HG03342 (cell line): ENCODE results near the gene PIK3C2G.

Source experiments
- ATAC-seq: cut with Tn5 transposase; IDR thresholded peaks from one replicate; pipeline ENCODE4 v1.9.1; 2021; ENCODE audit warnings: mild to moderate bottlenecking, moderate library complexity; ENCODE audit not compliant: unreplicated experiment

Gene PIK3C2G

DNA sequence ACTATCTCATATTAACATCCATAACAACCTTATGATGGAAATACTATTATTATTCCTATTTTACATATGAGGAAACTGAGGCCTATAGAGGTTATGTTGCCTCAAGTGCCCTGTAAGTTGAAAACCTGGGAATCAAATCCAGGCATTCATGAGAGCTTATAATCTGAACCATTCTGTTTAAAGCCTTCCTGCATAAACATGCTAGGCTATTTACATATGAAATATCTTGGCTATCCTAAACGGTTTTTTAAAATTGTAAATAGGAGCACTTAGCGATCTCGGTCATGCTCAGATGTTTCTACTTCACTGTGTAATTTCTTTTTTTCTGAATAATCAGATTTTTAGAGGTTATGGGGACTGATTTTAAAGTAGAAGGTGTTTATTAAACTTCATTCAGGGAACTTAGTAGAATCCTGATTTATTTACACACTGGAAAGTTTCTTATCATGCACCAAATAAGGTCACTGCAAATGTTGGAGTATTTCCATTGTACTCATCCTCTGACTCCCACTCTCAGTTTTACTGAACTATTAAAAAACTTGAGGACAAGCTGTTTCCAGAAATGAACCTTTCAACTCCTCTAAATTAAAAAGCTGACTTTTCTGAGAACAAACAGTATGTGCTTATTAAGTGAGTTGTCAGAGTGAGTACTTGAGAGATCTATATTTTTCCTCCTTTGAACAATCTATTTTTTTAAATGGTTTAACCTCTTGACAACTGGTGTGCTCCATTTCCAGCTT is 141.7 kb downstream of the PIK3C2G start:
- ATAC-seq = no peak

DNA sequence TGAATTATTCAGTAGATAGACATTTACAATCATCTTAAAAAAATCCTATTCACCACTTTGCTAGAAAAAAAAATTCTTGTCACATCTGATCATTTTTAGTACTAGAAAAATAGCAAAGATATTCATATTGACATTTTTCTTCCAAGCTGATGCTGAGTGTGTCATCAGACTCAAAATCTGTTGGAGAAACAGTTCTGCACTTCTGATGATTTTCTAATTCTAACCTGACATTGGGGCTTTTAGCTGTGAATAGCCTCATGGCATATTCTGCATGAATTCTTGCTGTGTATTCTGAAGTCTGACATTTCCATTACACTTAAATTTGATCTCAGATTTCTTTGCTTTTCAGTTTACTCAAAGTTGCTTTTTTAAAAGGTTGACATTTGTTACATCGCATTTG is 150.1 kb downstream of the PIK3C2G start:
- no peak for ATAC-seq

DNA sequence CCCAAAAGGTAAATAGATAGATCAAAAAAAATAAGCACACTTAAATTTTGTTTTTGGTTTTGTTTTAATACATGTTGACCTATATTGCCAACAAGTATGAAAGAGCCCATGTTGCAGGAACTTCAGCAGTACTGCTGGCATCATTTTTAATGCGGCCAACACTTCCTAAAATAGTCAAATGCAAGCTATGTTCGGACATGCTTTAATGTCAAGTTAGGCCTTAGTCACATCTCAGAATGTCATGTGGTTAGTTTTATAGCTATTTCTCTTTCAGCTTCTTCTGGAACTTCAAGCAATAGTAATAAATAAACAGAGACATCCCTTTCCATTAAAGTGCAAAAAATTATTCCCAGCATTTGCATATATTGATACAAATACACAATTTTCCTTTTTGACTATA is 153.4 kb downstream of the PIK3C2G start:
- ATAC-seq = no peak

DNA sequence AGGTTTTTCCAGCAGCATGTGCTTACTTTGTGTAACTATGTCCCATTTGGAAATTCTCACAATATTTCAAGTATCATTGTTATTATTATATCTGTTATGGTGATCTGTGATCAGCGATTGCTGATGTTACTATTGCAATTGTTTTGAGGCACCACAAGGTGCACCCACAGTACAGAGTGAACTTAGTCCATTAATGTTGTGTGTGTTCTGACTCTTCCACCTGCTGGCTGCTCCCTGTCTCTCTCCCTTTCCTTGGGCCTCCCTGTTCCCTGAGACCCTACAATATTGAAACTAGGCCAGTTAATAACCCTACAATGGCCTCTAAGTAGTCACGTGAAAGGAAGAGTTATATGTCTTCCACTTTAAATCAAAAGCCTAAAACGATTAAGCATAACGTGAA is 153.9 kb downstream of the PIK3C2G start:
- no peak for ATAC-seq

DNA sequence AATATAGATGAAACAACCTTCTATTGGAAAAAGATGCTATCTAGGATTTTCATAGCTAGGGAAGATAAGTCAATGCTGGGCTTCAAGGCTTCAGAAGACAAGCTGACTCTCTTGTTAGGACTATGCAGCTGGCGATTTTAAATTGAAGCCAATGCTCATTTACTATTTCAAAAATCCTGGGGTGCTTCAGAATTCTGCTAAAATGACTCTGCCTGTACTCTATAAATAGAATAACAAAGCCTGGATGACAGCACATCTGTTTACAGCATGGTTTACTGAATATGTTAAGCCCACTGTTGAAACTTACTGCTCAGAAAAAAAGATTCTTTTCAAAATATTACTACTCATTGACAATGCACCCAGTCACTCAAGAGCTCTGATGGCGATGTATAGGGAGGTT is 155.1 kb downstream of the PIK3C2G start:
- ATAC-seq = no peak

DNA sequence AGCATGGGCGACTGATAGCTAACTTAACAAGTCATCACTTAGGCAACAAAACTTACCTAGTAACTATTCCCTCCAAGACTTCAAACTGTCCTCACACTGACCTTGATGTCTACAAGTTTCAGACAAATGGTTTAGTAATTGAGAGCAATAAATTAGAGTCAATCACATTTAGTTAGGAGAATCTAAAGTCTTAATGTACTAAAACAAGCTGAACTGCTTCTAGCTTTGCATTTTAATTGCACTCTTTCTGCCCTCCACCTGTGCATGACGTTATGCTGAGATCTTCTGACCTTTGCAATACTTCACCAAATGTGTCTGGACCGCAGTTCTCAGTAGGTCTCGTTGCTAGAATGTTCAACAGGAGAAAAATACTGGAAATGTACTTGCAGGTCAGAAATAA is 158.0 kb downstream of the PIK3C2G start:
- no peak for ATAC-seq

DNA sequence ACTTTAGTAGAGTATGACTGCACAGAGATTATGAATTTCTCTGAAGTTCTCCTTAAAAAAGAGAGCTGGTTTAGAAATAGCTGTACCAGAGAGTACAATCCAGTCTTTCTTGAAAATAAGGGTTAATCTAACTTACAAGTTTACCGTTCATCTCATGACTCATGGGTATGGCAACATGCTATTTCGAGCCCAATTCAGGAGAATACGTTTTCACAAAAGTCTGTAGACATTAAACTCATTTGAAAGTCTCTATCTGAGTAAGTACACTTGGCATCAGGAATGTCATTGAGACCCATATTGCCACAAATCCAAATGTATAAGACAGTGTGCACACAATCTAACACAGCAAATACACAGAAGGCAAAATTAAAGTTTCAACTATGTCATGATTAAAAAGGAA is 160.5 kb downstream of the PIK3C2G start:
- ATAC-seq = no peak

DNA sequence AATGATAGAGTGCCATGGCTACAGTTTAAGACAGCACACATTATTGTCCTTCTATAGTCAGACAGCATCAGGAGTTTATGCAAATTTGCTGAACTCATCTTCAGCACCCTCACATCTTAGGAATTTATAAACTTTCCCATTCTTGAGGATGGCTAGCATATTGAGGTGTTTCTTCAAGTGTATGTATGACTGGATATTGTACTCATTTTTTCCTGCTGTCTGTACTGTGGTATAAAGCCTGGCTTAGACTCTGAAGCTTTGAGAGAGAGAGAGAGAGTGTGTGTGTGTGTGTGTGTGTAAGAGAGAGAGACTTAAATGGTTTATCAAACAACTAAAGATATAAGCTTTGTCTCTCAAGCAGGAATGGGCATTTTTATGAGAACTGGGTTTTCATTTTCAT is 161.6 kb downstream of the PIK3C2G start:
- ATAC-seq = no peak

DNA sequence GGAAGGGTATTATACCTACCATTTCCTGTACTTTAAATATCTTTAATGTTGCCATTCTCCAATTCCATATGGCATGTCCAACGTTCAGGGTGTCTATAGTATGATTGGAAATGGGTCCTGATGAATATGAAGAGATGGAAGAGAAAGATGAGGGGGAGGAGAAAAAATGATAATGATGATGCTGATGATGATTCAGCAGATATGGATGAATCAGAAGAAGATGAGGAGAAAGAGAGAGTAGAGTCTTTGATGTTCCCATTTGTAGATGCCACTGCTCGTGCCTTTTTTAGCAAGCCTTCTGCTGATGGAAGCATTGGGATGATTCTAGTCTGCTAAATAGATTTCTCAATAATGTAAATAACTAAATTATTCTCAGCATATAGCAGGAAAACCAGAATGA is 163.5 kb downstream of the PIK3C2G start:
- ATAC-seq = no peak

DNA sequence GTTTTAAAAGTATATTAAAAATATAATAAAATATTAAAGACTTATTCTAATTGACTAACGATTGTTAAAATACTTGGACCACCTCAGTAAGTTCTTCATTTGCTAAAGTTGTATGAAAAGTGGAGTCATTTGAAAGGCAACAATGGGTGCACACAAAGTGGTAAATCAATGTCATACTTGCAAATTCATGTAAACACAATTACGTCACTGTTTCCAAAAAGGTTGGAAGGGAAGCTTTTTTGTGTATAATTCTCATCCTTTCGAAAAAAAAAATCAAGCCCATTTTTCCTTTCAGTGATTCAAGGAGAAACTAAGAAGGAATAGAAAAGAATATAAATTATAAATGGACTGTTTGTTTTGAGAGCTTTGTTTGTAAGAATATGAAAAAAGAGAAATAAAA is 166.2 kb downstream of the PIK3C2G start:
- ATAC-seq = no peak

DNA sequence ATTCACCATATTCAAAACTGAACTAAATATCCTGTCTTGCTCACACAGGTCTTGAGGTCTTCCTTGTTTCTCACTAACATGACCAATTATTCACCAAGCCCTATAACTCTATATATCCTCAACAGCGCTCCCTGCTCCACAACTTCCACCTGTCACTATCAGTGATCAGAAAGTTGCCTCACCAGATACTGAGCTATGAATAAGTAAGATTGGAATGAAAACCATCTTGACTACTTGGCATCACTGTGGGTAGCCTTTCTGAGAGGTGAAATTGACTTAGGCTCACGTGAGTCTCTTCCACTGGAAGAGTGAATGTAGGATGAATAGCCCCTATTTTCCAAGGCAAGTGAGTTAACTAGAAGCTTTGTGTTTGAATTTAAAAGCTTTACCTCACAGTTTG is 167.1 kb downstream of the PIK3C2G start:
- no peak for ATAC-seq

DNA sequence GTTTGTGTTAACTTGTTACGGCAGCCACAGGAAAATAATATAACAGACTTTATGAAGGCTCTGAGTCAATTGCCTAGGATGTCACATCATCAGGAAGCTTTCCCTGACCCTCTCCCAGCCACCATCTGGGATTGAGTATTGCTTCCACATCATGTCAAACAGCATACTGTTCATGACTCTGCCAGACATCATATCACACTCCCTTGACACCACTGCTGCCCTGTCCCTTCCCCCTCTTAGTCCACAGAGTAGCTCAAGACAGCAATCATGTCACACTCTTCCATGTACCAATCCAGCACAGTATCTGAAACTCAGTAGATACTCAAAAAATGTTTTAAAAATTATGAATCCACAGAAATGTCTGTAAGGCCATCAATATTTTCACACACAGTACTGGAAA is 168.0 kb downstream of the PIK3C2G start:
- no peak for ATAC-seq

DNA sequence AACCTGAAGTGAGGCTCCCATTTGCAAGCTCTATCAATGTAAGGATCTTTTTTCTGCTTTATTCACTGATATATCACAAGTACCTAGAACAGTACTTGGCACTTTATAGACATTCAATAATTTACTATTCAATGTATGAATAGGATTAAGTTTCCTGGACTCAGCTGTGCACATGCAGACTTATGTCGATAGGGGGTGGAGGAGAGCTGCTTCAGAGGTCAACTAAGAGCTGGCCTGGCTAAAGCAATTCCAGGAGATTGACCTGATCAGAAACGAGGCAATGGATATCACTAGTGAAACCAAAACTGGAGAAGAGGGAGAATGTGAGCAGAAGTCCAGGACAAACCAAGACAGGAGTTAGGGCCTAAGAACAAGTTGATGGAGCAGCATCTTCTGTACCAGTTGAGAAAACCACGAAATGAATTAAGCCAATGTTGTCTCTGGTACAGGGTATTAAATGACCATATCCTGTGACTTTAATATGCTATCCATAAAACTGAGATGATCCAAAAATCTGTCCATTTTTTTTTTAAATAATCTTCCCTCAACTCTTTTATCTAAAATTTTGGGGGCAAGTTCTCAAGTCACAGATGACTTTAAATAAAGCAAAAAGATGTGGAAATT is 169.2 kb downstream of the PIK3C2G start:
- no peak for ATAC-seq

DNA sequence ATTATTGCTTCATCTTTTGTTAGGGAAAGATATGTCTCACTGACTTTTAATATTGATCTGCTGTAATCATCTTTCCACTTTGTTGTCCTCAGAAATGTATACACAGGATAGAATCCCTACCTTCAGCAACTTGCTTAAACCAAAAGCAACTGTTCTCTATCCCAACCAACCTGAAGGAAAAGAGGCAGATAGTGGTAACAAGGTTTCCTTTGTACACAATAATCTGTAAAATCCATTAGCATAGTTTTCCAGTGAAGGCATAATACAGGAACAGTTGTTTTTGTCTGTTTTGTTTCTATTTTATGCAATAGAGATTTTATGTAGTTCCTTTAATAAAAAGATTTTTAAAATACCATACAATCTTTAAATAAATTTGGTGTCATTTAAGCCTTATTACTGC is 170.5 kb downstream of the PIK3C2G start:
- no peak for ATAC-seq

DNA sequence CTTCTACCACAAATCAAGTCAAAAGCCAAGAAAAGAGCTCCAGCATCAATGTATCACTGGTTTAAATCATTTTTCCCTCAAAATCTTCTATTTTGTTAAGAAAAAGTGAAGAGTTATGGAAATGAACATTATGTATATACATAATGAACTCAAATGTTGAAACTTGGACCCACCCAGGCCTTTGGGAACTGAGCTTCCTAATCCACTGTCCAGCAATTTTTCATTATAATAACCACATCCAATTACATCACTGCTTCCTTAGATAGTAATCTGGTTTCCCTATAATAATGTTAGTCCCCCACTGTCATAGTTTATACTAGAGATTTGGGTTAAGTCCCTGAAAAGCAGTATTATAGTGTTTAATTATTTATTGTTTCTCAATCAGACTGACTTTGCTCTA is 170.9 kb downstream of the PIK3C2G start:
- no peak for ATAC-seq

DNA sequence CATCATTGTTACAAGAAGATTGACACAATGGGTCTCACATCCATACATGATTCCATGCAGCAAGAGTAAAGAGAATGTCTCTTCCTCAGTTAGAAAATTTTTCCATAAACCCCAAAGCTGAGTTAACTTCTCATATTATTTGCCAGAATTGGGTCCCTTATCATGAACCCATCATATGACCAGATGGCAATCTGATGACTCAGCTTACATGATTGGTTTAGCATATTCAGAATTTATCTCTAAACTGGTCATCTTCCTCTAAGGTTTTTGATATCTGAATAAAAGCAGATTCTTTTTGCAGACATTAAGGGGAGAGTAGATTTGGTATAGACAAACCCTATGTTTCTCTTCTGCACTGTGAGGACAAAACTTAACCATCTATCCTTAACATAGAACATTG is 174.9 kb downstream of the PIK3C2G start:
- ATAC-seq = no peak

DNA sequence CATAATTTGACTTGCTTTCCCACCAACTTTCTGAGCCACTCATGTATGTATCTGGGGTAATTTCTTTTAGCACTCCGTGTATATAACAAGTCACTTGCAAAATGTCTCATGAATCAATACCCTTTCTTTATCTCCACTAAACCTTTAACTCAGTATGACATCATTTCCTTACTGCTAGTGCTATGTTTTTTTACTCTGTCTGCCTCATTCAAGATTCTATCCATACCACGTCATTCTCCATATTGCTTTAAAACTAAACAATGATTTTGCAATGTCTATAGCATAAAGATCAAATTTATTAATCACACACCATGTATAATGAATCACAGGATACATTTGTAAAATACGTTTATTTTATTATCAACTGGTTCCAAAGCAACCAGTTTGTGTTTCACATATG is 178.2 kb downstream of the PIK3C2G start:
- no peak for ATAC-seq

DNA sequence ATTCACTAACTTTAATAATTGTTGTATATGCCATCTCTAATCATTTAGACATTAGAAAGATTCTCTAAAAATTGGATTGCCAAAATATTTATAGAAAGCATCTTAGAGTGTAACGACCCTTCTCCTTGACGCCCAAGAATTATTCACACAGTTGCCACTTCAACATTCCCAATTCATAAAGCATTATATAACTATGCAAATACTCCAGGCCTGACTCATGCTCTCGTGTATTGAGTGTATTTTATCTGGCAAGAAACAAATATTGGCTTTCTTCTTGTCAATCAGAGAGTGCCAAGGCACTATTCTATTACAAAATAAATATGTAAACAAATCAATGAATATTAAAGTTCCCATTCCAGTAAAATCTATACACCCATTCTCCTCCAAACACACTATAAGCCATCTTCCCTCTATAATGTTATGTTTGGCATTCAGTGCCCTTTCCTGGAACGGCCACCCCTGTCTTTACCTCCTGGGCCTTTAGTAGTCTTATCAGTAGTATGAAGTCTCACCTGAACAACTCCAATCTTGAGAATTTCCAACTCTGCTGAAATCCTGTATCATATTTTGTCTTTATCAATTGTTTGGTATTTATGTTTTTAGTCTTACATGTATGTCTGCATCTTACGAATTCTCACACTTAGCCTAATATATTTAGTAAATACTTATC is 182.6 kb downstream of the PIK3C2G start:
- no peak for ATAC-seq

DNA sequence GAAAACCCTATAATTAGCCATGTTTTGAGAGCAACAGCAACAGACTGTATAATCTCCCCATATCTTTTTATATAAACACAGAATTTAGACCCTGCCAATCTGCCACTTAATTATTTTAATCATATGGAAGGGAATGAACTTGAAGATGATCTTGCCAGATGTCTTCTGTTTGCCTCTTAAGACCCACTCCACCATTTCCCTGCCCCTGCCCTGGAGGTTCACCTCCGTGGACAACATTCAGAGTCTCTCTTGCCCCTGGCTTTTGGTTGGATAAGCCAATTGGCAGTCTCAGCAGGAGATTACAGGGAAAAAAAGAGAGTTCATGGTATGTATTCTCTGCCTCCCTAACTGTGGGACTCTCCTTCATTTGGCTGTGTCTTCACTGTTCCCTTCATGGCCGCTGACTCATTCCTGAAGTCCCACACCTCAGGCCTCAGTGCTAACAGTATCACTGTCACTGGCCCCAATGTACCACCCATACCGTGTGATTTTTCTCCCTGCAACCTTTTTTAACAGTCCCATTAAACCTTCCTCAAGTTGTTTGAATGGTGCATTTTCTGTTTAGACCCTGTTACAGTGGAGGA is 184.8 kb downstream of the PIK3C2G start:
- ATAC-seq = no peak

DNA sequence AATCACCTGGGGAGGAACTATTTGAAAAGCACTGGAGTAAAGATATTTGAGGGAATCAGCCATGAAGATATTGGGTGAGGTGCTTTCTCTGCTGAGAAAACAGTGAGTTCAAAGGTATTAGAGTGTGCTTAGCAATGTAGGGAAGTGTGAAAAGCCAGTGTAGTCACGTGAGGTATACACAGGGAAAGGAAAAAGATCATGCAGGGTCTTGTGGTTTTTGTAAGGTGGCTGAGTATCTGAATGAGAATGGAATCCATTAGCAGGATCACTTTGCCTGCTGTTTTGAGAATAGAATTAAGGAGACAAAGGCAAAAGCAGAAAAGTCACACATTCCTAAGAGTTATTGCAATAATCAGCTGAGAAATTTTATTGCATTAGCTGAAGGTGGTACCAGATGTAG is 193.0 kb downstream of the PIK3C2G start:
- ATAC-seq = no peak

DNA sequence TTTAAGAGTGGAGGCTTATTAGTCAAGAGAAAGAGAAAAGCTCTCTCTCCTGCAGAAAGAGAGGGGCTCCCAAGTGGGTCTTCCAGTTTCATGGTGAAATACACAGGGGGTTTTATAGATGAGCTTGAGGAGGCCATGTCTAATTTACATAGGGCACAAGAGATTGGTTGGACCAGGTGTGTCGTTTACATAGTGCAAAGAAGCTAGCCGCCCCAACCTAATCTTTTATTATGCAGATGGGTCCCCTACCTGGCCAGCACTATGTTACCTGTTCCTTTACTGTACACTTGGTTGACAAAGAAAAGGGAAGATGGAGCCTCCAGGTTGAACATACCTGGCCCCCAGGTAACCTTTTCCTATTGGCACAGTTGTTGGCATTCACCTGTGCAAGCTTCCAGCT is 195.0 kb downstream of the PIK3C2G start:
- no peak for ATAC-seq

DNA sequence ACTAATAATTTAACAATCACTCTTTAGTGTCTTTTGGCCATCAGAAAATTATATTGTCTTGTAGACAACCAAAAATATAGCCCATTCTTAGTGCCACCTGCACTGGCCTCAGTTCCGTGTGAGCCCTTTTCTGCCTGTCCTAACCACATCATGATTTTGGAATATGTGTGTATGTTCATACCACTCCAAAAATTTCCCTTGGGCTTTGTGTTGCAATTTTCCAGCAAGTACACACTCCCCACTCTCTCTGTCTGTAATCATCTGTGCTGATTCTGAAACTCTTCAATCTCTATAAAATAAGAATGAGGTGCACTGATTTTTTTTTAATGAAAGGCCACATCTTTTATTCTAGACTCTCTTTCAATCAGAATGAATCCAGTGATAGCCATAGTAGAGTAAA is 196.0 kb downstream of the PIK3C2G start:
- ATAC-seq = no peak
